GM18499 (cell line): ENCODE results near the gene WDR82.

Experiments used
- ATAC-seq: cut with Tn5 transposase; IDR thresholded peaks from one replicate; pipeline ENCODE4 v1.9.1; 2021; ENCODE audit warnings: moderate number of reproducible peaks; ENCODE audit not compliant: insufficient read depth, unreplicated experiment

The WDR82 gene

GRCh38 chr3:52213005-52213404 is 65.4 kb downstream of the WDR82 start:
- ATAC-seq, result no peak

- ATAC-seq, result no peak
These were observed 67.1 kb downstream of the WDR82 start for GRCh38 chr3:52211268-52211891.

- no peak for ATAC-seq
These were observed 67.9 kb downstream of the WDR82 start for GRCh38 chr3:52210550-52211046.

- no peak for ATAC-seq
These were observed 68.4 kb downstream of the WDR82 start for GRCh38 chr3:52210037-52210436.

GRCh38 chr3:52208556-52208955 is 69.9 kb downstream of the WDR82 start:
- no peak for ATAC-seq

GRCh38 chr3:52205727-52206372 is 72.6 kb downstream of the WDR82 start:
- no peak for ATAC-seq
